Tibial nerve (tissue), 3 donors: Measurements from ENCODE around the gene MCEMP1.

ENCODE experiments used
- POLR2A ChIP-seq, 2 donors: fragments of 450-650 bp; IDR thresholded peaks; one replicate each; pipeline ENCODE4 v1.6.1; 2017; ENCODE audit warnings: antibody characterized with exemption in 2 of 2, mild to moderate bottlenecking in 2 of 2, moderate library complexity in 2 of 2
- TF ChIP-seq, protein P1 (sequence below), 5 experiments: fragments of 200-600 bp in 3 of 5; fragments of 450-650 bp in 2 of 5; sonication (generic) in 3 of 5; IDR thresholded peaks; one replicate each; pipeline ENCODE4 v1.5.1; 2016 to 2019; ENCODE audit warnings: antibody characterized with exemption in 5 of 5, mild to moderate bottlenecking in 3 of 5, moderate library complexity in 2 of 5

DNA sequence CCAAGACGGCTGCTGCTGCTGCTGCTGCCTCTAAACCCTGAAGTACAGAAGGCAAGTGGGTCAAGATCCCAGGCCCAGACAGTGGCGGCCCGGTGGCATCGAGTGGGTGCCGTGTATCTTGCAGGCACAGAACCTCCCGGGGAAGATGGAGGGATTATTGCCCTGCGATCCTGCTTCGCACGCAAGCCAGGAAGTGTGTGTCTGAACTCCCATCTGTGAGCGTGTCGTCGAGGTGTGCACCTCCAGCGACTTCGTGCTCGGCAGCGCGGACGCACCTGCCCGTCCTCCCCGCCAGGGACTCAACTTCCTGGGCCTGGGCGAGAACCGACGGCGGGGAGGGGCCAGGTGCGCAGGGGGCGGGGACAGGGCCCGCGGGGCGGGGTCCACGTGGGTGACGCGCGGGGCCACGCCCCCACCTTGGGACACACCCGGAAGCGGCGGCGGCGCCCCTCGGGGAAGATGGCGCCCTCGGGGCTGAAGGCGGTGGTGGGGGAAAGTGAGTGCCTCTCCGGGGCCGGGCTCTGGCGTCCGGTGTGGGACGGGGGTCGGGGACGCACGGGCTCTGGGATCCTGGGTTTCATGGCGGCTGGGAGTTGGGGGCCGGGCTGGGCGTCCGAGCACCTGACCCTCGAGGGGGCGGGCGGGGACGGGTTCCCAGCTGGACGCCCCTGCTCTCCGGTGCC is 40.1 kb upstream of the MCEMP1 start, which contains the start of gene STXBP2:
- TF ChIP-seq, protein P1, sequence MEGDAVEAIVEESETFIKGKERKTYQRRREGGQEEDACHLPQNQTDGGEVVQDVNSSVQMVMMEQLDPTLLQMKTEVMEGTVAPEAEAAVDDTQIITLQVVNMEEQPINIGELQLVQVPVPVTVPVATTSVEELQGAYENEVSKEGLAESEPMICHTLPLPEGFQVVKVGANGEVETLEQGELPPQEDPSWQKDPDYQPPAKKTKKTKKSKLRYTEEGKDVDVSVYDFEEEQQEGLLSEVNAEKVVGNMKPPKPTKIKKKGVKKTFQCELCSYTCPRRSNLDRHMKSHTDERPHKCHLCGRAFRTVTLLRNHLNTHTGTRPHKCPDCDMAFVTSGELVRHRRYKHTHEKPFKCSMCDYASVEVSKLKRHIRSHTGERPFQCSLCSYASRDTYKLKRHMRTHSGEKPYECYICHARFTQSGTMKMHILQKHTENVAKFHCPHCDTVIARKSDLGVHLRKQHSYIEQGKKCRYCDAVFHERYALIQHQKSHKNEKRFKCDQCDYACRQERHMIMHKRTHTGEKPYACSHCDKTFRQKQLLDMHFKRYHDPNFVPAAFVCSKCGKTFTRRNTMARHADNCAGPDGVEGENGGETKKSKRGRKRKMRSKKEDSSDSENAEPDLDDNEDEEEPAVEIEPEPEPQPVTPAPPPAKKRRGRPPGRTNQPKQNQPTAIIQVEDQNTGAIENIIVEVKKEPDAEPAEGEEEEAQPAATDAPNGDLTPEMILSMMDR (IDR thresholded peaks at IDR 0.05): no peak
- no peak for TF ChIP-seq POLR2A (IDR thresholded peaks at IDR 0.05)
